H1 (cell line): Measurements from ENCODE around the gene SAMD4A. TPM values are rescaled to one million over a fixed set of nuclear protein-coding genes. Genes with fewer than 3 reads are reported as not detected.

Experiments used
- CTCF ChIA-PET: fragments of 300-600 bp; sonication (Branson Sonifier 250); formaldehyde crosslinking; loops from one replicate; lab custom pipeline; 2021; ENCODE audit not compliant: partially characterized antibody; lab: Charles Lee
- POLR2A ChIA-PET: fragments of 300-600 bp; sonication (Branson Sonifier 250); formaldehyde crosslinking; loops from one replicate; lab custom pipeline; 2021; ENCODE audit warnings: inconsistent platforms; ENCODE audit not compliant: partially characterized antibody; lab: Charles Lee
- DNase-seq, 2 experiments: peaks; one replicate each; pipeline versions ENCODE4 v3.0.0 to v3.0.0-alpha.2; 2010 to 2022; ENCODE audit warnings: low spot score in 2 of 2, low read depth in 1 of 2, mixed read lengths in 1 of 2
- FAIRE-seq: peaks from 2 replicates; lab custom pipeline; 2011; peaks lifted over from hg19 to GRCh38; lab: Jason Lieb, UNC
- H2AFZ ChIP-seq: 2 replicates; pipeline ENCODE4 v1.8.1; 2012; ENCODE audit warnings: low read length, inconsistent platforms
- H2AK5ac ChIP-seq: 2 replicates; pipeline ENCODE4 v1.6.1; 2013; ENCODE audit warnings: low read depth, low read length
- H2BK120ac ChIP-seq: replicated peaks from 2 replicates; pipeline ENCODE3; 2013; ENCODE audit warnings: low read depth, low read length, inconsistent platforms
- H2BK12ac ChIP-seq: 2 replicates; pipeline ENCODE4 v1.6.1; 2013; ENCODE audit warnings: low read depth, low read length
- H2BK15ac ChIP-seq: 2 replicates; pipeline ENCODE4 v1.6.1; 2013; ENCODE audit warnings: low read length
- H2BK20ac ChIP-seq: 2 replicates; pipeline ENCODE4 v1.6.1; 2013; ENCODE audit warnings: low read length
- H2BK5ac ChIP-seq: 2 replicates; pipeline ENCODE4 v1.6.1; 2013; ENCODE audit warnings: low read depth, low read length
- H3K14ac ChIP-seq: 2 replicates; pipeline ENCODE4 v1.6.1; 2013; ENCODE audit warnings: inconsistent platforms; ENCODE audit not compliant: insufficient read length
- H3K18ac ChIP-seq: 2 replicates; pipeline ENCODE4 v1.6.1; 2013; ENCODE audit warnings: low read length; ENCODE audit errors: extremely low read depth
- H3K23ac ChIP-seq: 2 replicates; pipeline ENCODE4 v1.6.1; 2013; ENCODE audit warnings: inconsistent platforms; ENCODE audit not compliant: insufficient read length
- H3K23me2 ChIP-seq: 2 replicates; pipeline ENCODE4 v1.6.1; 2013; ENCODE audit warnings: low read depth, low read length
- H3K27ac ChIP-seq: 2 replicates; pipeline ENCODE4 v1.6.1; 2011; ENCODE audit warnings: low read depth, low read length, inconsistent platforms
- H3K27me3 ChIP-seq, 4 experiments: replicated peaks in 1 of 4; 1 replicate in 1 of 4; 2 replicates in 3 of 4; pipeline versions ENCODE4 v1.6.1 to v1.8.1; 2011 to 2013; ENCODE audit warnings: low read length in 3 of 4, mild to moderate bottlenecking in 3 of 4, inconsistent platforms in 2 of 4, mixed read lengths in 2 of 4, moderate library complexity in 1 of 4; ENCODE audit not compliant: control insufficient read depth in 3 of 4, insufficient read depth in 3 of 4; ENCODE audit errors: extremely low read depth in 1 of 4
- H3K36me3 ChIP-seq, 4 experiments: 2 replicates each; pipeline versions ENCODE4 v1.6.1 to v1.8.1; 2011 to 2013; ENCODE audit warnings: mild to moderate bottlenecking in 4 of 4, low read length in 3 of 4, moderate library complexity in 2 of 4, control low read depth in 1 of 4, inconsistent platforms in 1 of 4; ENCODE audit not compliant: insufficient read depth in 4 of 4, control insufficient read depth in 2 of 4
- H3K4ac ChIP-seq: replicated peaks from 2 replicates; pipeline ENCODE3; 2013; ENCODE audit warnings: low read length, low read depth, mixed read lengths, inconsistent platforms; ENCODE audit not compliant: insufficient read length
- H3K4me1 ChIP-seq, 4 experiments: replicated peaks in 1 of 4; 1 replicate in 1 of 4; 2 replicates in 3 of 4; pipeline versions ENCODE4 v1.6.1 to v1.8.1; 2011 to 2013; ENCODE audit warnings: low read length in 3 of 4, inconsistent platforms in 2 of 4, mixed read lengths in 1 of 4; ENCODE audit not compliant: insufficient read depth in 4 of 4, control insufficient read depth in 3 of 4
- H3K4me2 ChIP-seq, 2 experiments: 2 replicates each; pipeline versions ENCODE4 v1.6.1 to v1.8.1; 2011 to 2013; ENCODE audit warnings: low read depth in 2 of 2, low read length in 2 of 2, control low read depth in 1 of 2, inconsistent platforms in 1 of 2, mild to moderate bottlenecking in 1 of 2; ENCODE audit not compliant: insufficient read depth in 1 of 2
- H3K4me3 ChIP-seq, 4 experiments: fragments of 200-600, 300-600 bp in 1 of 4; sonication (generic), shearing (Covaris generic), sonication (Bioruptor Twin) in 1 of 4; 2 replicates each; pipeline versions ENCODE4 v1.5.1 to v1.8.1; 2011 to 2016; ENCODE audit warnings: low read length in 4 of 4, low read depth in 3 of 4, control low read depth in 2 of 4, inconsistent platforms in 2 of 4, mild to moderate bottlenecking in 2 of 4, mixed read lengths in 1 of 4, moderate library complexity in 1 of 4; ENCODE audit not compliant: insufficient read depth in 2 of 4; ENCODE audit errors: extremely low read depth in 1 of 4
- H3K56ac ChIP-seq: replicated peaks from 2 replicates; pipeline ENCODE3; 2013; ENCODE audit warnings: low read depth, mild to moderate bottlenecking, mixed read lengths, low read length, inconsistent platforms; ENCODE audit not compliant: insufficient read length
- H3K79me1 ChIP-seq: 2 replicates; pipeline ENCODE4 v1.6.1; 2013; ENCODE audit warnings: low read depth, low read length, control low read depth
- H3K79me2 ChIP-seq, 2 experiments: 2 replicates each; pipeline versions ENCODE4 v1.6.1 to v1.8.1; 2012 to 2013; ENCODE audit warnings: low read length in 2 of 2, mild to moderate bottlenecking in 2 of 2, inconsistent platforms in 1 of 2; ENCODE audit not compliant: insufficient read depth in 2 of 2, control insufficient read depth in 1 of 2
- H3K9ac ChIP-seq, 4 experiments: replicated peaks in 1 of 4; 1 replicate in 1 of 4; 2 replicates in 3 of 4; pipeline versions ENCODE4 v1.6.1 to v1.8.1; 2011 to 2013; ENCODE audit warnings: low read depth in 3 of 4, low read length in 3 of 4, control low read depth in 2 of 4, mild to moderate bottlenecking in 2 of 4, moderate library complexity in 2 of 4, inconsistent platforms in 1 of 4; ENCODE audit errors: extremely low read depth in 1 of 4
- H3K9me3 ChIP-seq, 2 experiments: 2 replicates each; pipeline versions ENCODE4 v1.6.1 to v1.8.1; 2012 to 2013; ENCODE audit warnings: mild to moderate bottlenecking in 2 of 2, moderate library complexity in 2 of 2, control low read depth in 1 of 2, inconsistent platforms in 1 of 2, low read depth in 1 of 2, low read length in 1 of 2, mixed read lengths in 1 of 2; ENCODE audit not compliant: insufficient read depth in 2 of 2
- H4K20me1 ChIP-seq, 2 experiments: replicated peaks in 1 of 2; 2 replicates each; pipeline versions ENCODE3 to v1.8.1; 2011 to 2013; ENCODE audit warnings: inconsistent platforms in 2 of 2, low read length in 2 of 2, mild to moderate bottlenecking in 1 of 2; ENCODE audit not compliant: insufficient read depth in 2 of 2, control insufficient read depth in 1 of 2
- H4K5ac ChIP-seq: 2 replicates; pipeline ENCODE4 v1.6.1; 2013; ENCODE audit warnings: low read length, low read depth, mixed read lengths, inconsistent platforms; ENCODE audit not compliant: insufficient read length
- H4K8ac ChIP-seq: 2 replicates; pipeline ENCODE4 v1.8.0; 2013; ENCODE audit warnings: mild to moderate bottlenecking, moderate library complexity, low read length, inconsistent platforms; ENCODE audit not compliant: insufficient read depth; ENCODE audit errors: extremely low read depth
- H4K91ac ChIP-seq: replicated peaks from 2 replicates; pipeline ENCODE3; 2013; ENCODE audit warnings: low read length, mixed read lengths, inconsistent platforms; ENCODE audit not compliant: insufficient read length
- CTBP2 ChIP-seq: IDR thresholded peaks from 2 replicates; pipeline ENCODE4 v1.7.0; 2011; ENCODE audit warnings: borderline replicate concordance, mild to moderate bottlenecking, moderate library complexity, mixed read lengths, low read length; ENCODE audit not compliant: insufficient read depth, insufficient read length
- EP300 ChIP-seq, 2 experiments: IDR thresholded peaks; 1 replicate in 1 of 2; 2 replicates in 1 of 2; pipeline ENCODE4 v1.6.1; 2011 to 2012; ENCODE audit warnings: low read depth in 2 of 2, low read length in 2 of 2, mild to moderate bottlenecking in 2 of 2, borderline replicate concordance in 1 of 2, inconsistent platforms in 1 of 2, moderate library complexity in 1 of 2
- GTF2F1 ChIP-seq: IDR thresholded peaks from 2 replicates; pipeline ENCODE4 v1.6.1; 2012; ENCODE audit warnings: low read depth, low read length, improper control_type of control experiment, borderline replicate concordance
- JUN ChIP-seq: IDR thresholded peaks from 2 replicates; pipeline ENCODE4 v1.6.1; 2011; ENCODE audit warnings: low read depth, mild to moderate bottlenecking, improper control_type of control experiment, low read length
- PHF8 ChIP-seq: fragments of 200-600 bp; sonication (generic); conservative IDR thresholded peaks from 2 replicates; pipeline ENCODE4 v1.7.1; 2012; ENCODE audit warnings: low read depth, mild to moderate bottlenecking, inconsistent platforms, low read length, moderate library complexity
- RXRA ChIP-seq: IDR thresholded peaks from 2 replicates; pipeline ENCODE4 v1.6.1; 2011; ENCODE audit warnings: low read depth, mild to moderate bottlenecking, low read length, moderate library complexity; ENCODE audit not compliant: insufficient read depth
- TCF12 ChIP-seq: IDR thresholded peaks from 2 replicates; pipeline ENCODE4 v1.6.1; 2011; ENCODE audit warnings: low read depth, mild to moderate bottlenecking, low read length
- WGBS, 2 experiments: shearing (Covaris generic) in 1 of 2; methylation state at CpG; one replicate each; pipeline versions ENCODE4 v1.1.6 to v1.1.7; 2013 to 2015; ENCODE audit warnings: low lambda C conversion rate in 2 of 2, mixed read lengths in 2 of 2, inconsistent platforms in 1 of 2, low coverage in 1 of 2, missing lambda C conversion rate in 1 of 2; ENCODE audit not compliant: insufficient replicate concordance in 2 of 2, insufficient coverage in 1 of 2, insufficient read length in 1 of 2; ENCODE audit errors: extremely low coverage in 1 of 2, missing lambda C conversion rate in 1 of 2; 5-methylcytosine and 5-hydroxymethylcytosine counted together
- polyA plus RNA-seq, 7 experiments: library from polyadenylated mRNA; depleted of rRNA in 3 of 7; stranded (reverse) in 5 of 7; unstranded in 2 of 7; fragments of >200 nt in 5 of 7; fragments of 200-250 nt in 2 of 7; gene quantifications; 1 replicate in 5 of 7; 2 replicates in 1 of 7; 4 replicates in 1 of 7; pipeline versions ENCODE4 v1.2.1 to v1.2.3, GENCODE V29; 2011 to 2013; ENCODE audit warnings: missing spikeins in 2 of 7, mixed read lengths in 2 of 7
- total RNA-seq: library from RNA; stranded (reverse); fragmentation: NEBNext Ultra II Directional; extraction: Animal tissue kit (Norgen Biotek cat#: 25700); gene quantifications from 2 replicates; pipeline ENCODE4 v1.2.1, GENCODE V29; 2021

SAMD4A gene
- total and polyA plus RNA-seq, 2 of the 8 experiments (the other 6 are each of a cell fraction or from before 2014, with no cell fraction given), result 2.4 to 12.3 TPM

DNA sequence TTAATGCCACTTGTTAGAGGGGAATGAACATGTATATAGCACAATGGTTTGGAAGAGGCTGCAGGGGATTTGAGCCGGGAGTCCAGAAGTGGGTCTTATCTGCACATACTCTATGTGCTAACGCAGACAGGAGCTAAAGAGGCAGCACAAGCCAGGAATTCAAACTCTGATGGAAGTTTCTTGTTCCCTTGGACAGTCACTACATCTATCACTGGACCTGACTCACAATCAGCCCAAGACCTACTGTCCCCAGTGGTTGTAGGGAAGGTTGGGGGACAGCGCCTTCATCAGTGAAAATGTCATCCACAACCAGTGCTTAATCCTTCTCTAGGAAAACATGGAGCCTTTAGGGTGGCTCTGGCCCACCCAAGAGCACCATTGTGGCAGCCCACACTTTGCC is 227.9 kb downstream of the SAMD4A start:
- H3K4me3 ChIP-seq, result no peak overlapping the region
- H3K9ac ChIP-seq, result no peak overlapping the region
- H2AK5ac ChIP-seq, result no peak overlapping the region
- no peak overlapping the region for H4K8ac ChIP-seq
- no peaks in the 10 kb centered on the region for H3K9me3 ChIP-seq
- no peaks in the 10 kb centered on the region; the same call in 1 of the 2 replicates for H3K23me2 ChIP-seq
- no peaks in the 10 kb centered on the region for H3K79me1 ChIP-seq
- H4K20me1 ChIP-seq, result no peaks in the 10 kb centered on the region
- H4K5ac ChIP-seq, result no peak overlapping the region
- CTCF ChIA-PET, result interaction anchor here (0.9 to 9.2 kb wide), 7 partner anchors 11 to 306 kb away, joined by 3 to 75 read pairs (median 5); partner anchors contain the start of gene GMFB
- no peak overlapping the region for H4K91ac ChIP-seq
- no peak overlapping the region for H3K23ac ChIP-seq
- no peak overlapping the region for H2BK120ac ChIP-seq
- no peaks in the 10 kb centered on the region for H3K79me2 ChIP-seq
- no peak overlapping the region for H3K4me2 ChIP-seq
- H2BK5ac ChIP-seq, result no peak overlapping the region
- no peak overlapping the region for H2BK20ac ChIP-seq
- H2AFZ ChIP-seq, result no peak overlapping the region
- no peak overlapping the region for H3K27ac ChIP-seq
- 88% methylated on average over 3 of the region's 3 CpGs; no CpG with 5 or more reads in 1 of the 2 experiments for WGBS, 2 experiments
- no peak overlapping the region for H2BK15ac ChIP-seq
- H2BK12ac ChIP-seq, result no peak overlapping the region
- H3K56ac ChIP-seq, result no peak overlapping the region
- H3K4ac ChIP-seq, result no peak overlapping the region
- DNase-seq, result no peak
- no peak overlapping the region for H3K18ac ChIP-seq
- H3K36me3 ChIP-seq, result no peaks in the 10 kb centered on the region
- FAIRE-seq, result no peak
- no peaks in the 10 kb centered on the region for H3K4me1 ChIP-seq
- H3K14ac ChIP-seq, result no peak overlapping the region
- POLR2A ChIA-PET, result interaction anchor here (1.1 to 1.6 kb wide), 2 partner anchors 21 to 226 kb away, joined by 3 to 5 read pairs; no protein-coding TSS in a partner anchor
- no peaks in the 10 kb centered on the region; a peak in 1 of 7 replicates for H3K27me3 ChIP-seq
- TF ChIP-seq JUN (no peak), CTBP2 (no peak), EP300 (IDR thresholded peaks at IDR 0.05; ENCODE audit: borderline replicate concordance in 1 of 2, low read depth in 2 of 2, low read length in 2 of 2) (no peak), GTF2F1 (no peak), TCF12 (no peak), RXRA (no peak), PHF8 (no peak)
